Measurements from ENCODE around the gene DPP6.
"Not testable (repeated sequence)": the region's sequence is repeated elsewhere in the genome, so short reads cannot be mapped to it uniquely, and the experiment has no call there.

DPP6 gene

DNA sequence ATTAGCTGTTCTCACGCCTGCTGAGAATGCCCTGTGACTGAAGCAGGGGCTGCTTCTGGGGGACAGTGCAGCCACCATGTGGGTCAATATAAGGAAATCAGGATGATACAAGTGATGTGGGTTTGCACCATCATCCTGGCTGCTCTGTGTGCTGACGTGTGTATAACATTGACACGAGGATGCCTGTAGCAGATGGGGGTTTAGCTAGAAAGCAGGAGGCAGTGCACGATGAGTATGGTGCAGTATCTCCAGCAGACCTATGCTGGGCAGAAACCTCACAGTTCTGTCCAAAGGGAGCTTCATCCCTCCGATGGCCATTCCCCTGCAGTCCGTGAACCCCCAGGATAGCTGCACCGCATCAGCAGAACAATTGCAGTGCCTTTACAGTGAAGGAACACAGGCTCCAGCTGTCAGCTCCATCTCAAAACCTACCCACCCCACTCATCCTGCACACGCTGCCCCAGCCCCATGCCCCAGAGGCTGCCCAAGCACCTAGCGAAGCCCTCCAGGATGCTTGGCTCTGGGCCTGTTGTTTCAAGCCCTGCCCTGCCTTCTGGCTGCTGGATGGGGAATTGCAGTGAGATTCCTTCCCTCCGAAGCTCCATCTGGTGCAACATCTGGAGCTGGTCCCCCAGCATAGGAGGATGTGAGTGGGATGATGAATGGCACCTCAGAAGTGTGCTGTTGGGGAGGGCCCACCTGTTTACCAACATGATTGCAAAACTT lies 96.8 kb downstream of the DPP6 start:
- DNase-seq (ENCODE audit: low read depth in 3 of 3) = not testable (repeated sequence)

DNA sequence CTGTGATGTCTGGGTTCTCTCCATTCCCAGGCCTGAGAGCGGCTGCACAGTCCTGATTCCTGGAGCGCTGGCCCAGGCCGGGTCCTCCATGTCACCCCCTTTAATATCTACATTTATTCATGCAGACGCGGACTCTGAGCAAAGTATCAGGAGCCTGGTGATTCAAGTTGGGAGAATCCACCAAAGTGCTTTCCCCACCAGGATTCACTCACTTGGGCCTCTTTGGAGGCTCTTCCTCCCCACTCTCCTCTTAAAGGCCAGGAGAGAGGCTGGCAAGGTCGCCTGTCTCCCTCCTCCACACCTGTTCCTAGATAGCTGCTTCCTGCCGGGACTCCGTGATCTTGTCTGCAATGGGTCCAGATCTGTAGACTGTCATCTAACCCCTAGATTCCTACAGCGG lies 98.5 kb downstream of the DPP6 start:
- not testable (repeated sequence) for DNase-seq (ENCODE audit: low read depth in 3 of 3)

GRCh38 chr7:154151306-154151705 lies 99.1 kb downstream of the DPP6 start:
- not testable (repeated sequence) for DNase-seq (ENCODE audit: low read depth in 3 of 3)

DNA sequence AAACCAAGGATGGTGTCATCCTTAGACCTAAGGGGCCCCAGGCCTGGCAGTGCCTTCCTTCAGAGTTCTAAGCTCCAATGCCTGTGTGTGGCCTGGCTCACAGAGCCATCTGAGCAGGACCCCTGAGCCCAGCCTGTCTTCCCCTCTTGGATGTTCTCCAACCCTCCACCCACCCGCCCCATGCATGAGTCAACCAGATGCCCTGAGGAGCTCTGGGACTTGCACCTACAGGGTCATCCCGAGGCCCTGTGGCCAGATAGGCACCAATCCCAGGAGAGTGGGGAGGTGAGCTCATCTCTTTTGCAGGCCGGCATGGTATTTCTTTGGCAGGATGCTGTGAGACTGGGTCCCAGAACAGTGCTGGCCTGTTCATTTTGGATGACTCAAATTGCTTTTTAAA lies 103.7 kb downstream of the DPP6 start:
- not testable (repeated sequence) for DNase-seq (ENCODE audit: low read depth in 3 of 3)

GRCh38 chr7:154162921-154163320 lies 110.7 kb downstream of the DPP6 start:
- DNase-seq (ENCODE audit: low read depth in 3 of 3) = not testable (repeated sequence)

GRCh38 chr7:154163642-154164041 lies 111.4 kb downstream of the DPP6 start:
- not testable (repeated sequence) for DNase-seq (ENCODE audit: low read depth in 3 of 3)

- no peak for DNase-seq (ENCODE audit: low read depth in 3 of 3)
These were observed 114.9 kb downstream of the DPP6 start for GRCh38 chr7:154167051-154167450.

DNA sequence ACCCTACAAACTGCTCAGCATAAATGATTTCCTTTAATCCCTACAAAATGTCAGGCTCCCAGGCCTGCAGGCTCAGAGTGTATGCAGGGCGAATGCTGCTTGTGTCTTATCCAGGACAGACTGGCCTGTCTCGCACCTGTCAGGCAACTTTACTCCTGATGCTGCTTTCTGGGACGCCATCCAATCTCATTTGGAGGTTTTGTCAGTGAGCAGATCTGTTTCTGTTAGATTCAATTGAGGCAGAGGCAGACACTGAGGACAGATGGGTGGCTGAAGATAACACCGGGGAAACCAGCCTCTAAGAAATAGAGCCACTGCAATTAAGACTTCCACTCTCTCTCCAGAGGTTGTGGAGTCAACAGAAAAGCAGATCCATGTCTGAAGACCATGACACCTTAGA lies 115.6 kb downstream of the DPP6 start:
- DNase-seq (ENCODE audit: low read depth in 3 of 3) = no peak

- no peak for DNase-seq (ENCODE audit: low read depth in 3 of 3)
These were observed 119.2 kb downstream of the DPP6 start for GRCh38 chr7:154171422-154171821.

DNA sequence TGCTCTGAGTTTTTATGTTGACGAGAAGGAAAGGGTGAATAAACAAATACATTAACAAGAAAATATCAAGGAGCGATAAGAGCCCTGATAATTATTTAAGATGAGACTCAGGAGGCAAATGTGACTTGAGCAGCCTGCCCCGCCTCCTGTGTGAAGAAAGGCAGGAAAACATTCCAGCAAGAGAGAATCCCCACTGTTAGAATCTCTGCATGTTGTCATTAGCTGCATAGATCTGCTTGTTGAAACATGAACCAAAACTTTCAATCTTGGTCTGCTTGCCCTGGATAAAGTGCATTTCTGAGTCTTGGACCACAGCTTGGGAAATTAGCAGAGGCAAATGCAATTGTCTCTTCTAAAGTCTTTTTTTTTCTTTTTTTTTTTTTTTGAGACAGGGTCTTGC lies 120.0 kb downstream of the DPP6 start:
- no peak for DNase-seq (ENCODE audit: low read depth in 3 of 3)

GRCh38 chr7:154177584-154177983 lies 125.4 kb downstream of the DPP6 start:
- no peak for DNase-seq (ENCODE audit: low read depth in 3 of 3)

- DNase-seq (ENCODE audit: low read depth in 3 of 3) = no peak
These were observed 126.7 kb downstream of the DPP6 start for GRCh38 chr7:154178895-154179294.

DNA sequence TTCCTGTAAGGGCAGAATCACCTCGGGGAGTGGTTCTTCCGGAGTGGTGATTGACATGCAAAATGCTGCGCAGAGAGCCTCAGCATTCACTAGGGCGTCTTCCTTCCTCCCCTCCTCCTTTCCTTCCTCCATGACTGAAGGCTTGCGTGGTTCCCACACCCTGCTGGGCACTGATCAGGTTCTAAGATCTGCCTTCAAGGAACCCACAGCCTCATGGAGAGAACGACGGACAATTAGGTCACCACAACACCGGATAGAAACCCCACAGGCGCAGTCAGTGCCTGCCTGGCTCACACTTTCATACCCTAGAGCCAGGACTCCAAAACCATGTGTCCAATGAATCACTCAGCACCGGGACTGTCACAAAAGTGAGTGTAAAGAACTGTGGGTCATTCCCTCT lies 131.3 kb downstream of the DPP6 start:
- DNase-seq (ENCODE audit: low read depth in 3 of 3) = no peak

- no peak for DNase-seq (ENCODE audit: low read depth in 3 of 3)
These were observed 131.7 kb downstream of the DPP6 start for GRCh38 chr7:154183946-154184345.

GRCh38 chr7:154186811-154187210 lies 134.6 kb downstream of the DPP6 start:
- DNase-seq (ENCODE audit: low read depth in 3 of 3) = no peak

DNA sequence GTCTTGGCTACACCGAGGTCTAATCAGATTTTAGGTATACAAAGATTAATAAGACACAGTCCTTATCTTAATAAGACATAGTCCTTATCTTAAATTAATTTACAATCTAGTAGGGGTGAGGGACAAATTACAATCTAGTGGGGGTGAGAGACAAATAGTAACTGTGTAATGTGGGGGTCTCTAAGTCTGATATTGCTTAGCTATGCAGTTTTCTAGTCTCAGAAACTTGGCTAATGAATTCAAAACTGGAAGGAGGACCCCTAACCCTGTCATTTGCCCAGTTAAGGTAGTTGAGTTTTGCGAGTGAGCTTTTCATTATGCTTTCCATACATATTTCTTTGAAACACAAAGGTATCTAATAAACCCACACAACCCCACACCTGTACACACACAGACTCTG lies 136.1 kb downstream of the DPP6 start:
- no peak for DNase-seq (ENCODE audit: low read depth in 3 of 3)

DNA sequence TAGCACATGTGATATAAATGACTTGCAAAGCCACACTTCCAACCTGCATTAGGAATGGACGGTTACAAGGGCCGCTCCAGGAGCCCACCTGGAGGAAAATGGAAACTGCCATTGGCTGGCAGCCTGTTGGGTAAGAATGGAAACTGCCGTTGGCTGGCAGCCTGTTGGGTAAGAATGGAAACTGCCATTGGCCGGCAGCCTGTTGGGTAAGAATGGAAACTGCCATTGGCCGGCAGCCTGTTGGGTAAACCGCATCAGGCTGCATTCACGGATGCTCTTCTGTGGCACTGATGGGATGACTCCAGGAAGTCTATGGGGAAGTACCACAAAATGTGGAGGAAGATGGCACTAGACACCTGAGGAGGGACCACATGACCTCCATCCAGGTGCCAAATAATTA lies 143.1 kb downstream of the DPP6 start:
- no peak for DNase-seq (ENCODE audit: low read depth in 3 of 3)

- DNase-seq (ENCODE audit: low read depth in 3 of 3) = no peak
These were observed 146.3 kb downstream of the DPP6 start for GRCh38 chr7:154198481-154198880.

DNA sequence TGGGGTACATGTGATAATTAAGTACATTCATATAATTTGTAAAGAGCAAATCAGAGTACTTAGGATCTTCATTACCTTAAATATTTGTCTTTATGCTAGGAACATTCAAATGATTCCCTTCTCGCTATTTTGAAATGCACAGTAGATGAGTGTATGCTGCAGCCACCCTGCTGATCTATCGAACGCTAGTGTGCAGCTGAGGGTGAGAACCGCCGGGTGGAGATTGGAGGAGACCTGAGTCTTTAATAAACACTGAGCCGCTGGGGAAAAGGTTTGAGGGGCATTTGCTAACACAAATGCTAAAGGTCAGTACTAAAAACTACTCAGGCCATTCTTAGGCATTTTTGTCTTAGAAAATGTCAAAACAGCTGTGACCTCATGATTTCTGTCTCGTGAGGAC lies 148.0 kb downstream of the DPP6 start:
- no peak for DNase-seq (ENCODE audit: low read depth in 3 of 3)

DNA sequence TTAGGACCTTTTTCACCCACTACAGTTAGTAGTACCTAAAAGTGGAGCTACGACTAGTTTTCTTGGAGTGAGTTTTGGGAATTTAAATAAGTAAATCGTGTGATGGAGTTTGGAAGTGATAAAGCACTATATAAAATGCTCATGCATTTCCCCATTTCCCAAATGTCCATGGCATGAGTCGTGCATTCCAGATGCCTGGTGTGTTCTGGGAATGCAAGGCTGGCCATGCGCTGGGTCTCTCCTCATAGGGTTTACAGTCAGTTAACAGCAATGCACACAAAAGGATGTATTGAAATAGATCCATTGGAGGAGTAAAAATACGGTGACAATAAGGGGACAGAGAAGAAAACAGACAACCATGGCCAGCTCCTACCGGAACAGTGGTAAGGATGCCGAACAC lies 149.8 kb downstream of the DPP6 start:
- DNase-seq (ENCODE audit: low read depth in 3 of 3) = no peak

DNA sequence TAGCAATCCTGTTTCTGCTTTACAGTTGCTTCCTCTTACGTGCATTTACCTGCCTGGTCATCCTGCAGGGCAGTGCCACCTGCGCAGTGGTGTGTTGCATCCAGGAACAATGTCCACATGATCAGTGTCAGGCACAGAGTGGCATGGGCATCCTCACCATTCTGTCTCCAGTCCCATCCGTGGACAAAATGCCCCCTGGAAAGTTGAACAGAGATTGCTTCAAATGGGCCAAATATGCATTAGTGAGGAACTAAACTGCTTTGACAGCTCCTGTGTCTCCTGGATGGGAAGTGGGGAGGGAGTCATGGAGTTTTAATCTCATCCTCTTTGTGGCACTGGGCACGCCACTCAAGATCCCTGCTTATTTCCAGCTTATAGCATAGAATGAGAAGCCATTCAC lies 151.8 kb downstream of the DPP6 start:
- no peak for DNase-seq (ENCODE audit: low read depth in 3 of 3)

DNA sequence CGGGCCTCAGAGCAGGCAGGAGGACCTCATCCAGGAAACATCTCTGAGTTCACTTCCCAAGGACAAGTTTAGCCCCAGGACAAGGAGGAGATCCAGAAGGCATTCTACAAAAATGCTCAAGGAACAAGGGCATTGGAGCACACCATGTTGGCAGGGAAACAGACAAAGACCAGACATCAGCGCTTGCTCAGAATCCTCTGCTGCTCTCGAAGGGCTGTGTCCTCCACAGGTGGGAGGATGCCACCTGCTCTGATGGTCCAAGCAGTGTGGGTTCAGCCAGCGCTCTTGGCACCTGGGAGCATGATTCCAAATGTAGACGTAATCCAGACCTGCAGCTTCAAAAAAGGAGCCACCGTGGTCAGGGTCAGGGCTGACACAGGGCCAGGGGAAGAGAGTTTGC lies 160.7 kb downstream of the DPP6 start:
- DNase-seq (ENCODE audit: low read depth in 3 of 3) = no peak

DNA sequence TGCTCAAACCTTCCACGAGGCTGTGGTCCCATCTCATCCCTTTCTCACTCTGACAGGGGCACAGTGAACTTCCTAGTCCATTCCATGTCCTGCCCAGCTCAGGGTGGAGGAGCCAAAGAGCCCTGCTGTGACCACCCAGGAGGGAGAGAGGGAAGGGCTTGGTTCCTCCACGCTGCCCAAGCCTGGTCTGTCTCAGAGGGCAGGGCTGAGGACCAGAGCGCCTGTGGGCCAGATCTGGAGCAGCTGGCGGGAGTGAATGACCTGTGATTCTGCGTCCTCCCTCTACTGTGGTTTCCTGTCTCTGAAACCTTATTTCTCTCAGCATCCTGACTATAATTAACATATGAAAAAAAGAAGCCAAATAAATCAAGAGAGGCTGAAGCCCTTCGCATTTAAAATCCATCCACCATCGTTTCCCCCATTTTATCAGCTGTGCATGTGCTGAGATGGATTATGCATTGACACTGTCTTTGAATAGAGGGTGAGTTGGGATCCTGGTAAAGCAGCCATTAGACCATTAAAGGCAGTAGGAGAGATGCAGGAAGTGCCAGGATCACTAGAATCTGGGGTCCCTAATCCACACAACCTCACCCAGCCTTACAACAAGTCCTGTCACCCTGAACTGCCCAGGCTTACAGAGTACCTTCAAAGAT lies 165.6 kb downstream of the DPP6 start:
- no peak for DNase-seq (ENCODE audit: low read depth in 3 of 3)

- no peak for DNase-seq (ENCODE audit: low read depth in 3 of 3)
These were observed 179.5 kb downstream of the DPP6 start for GRCh38 chr7:154231732-154232131.
